Endothelial cell (in vitro differentiated cells): ENCODE results near the gene MGRN1. TPM values are rescaled to one million over a fixed set of nuclear protein-coding genes. Genes with fewer than 3 reads are reported as not detected.

Experiments
- DNase-seq: peaks from one replicate; pipeline ENCODE4 v3.0.0; 2021; ENCODE audit warnings: low spot score
- H3K27ac Mint-ChIP-seq: one replicate; pipeline ENCODE4 v1.8.0; 2021; ENCODE audit warnings: mixed read lengths, inconsistent platforms; ENCODE audit not compliant: unreplicated experiment
- H3K27me3 Mint-ChIP-seq: one replicate; pipeline ENCODE4 v1.8.0; 2021; ENCODE audit warnings: mild to moderate bottlenecking, moderate library complexity, mixed read lengths, inconsistent platforms; ENCODE audit not compliant: unreplicated experiment
- H3K36me3 Mint-ChIP-seq: one replicate; pipeline ENCODE4 v1.8.0; 2021; ENCODE audit warnings: mild to moderate bottlenecking, low read depth, mixed read lengths, inconsistent platforms; ENCODE audit not compliant: unreplicated experiment
- H3K4me1 Mint-ChIP-seq: one replicate; pipeline ENCODE4 v1.8.0; 2021; ENCODE audit warnings: mild to moderate bottlenecking, mixed read lengths, inconsistent platforms; ENCODE audit not compliant: unreplicated experiment
- H3K4me3 Mint-ChIP-seq: one replicate; pipeline ENCODE4 v1.8.0; 2021; ENCODE audit warnings: mild to moderate bottlenecking, mixed read lengths, inconsistent platforms; ENCODE audit not compliant: unreplicated experiment
- H3K9me3 Mint-ChIP-seq: one replicate; pipeline ENCODE4 v1.8.0; 2021; ENCODE audit warnings: mixed read lengths, inconsistent platforms; ENCODE audit not compliant: unreplicated experiment
- total RNA-seq: library from RNA; stranded (reverse); fragmentation: NEBNext Ultra II Directional; extraction: Animal tissue kit (Norgen Biotek cat#: 25700); gene quantifications from one replicate; pipeline ENCODE4 v1.2.1, GENCODE V29; 2021; ENCODE audit not compliant: unreplicated experiment
- TF ChIP-seq, protein P1 (sequence below): fragments of 200-600 bp; sonication (generic); IDR thresholded peaks from one replicate; pipeline ENCODE4 v1.5.0; 2021; ENCODE audit warnings: antibody characterized with exemption; ENCODE audit not compliant: unreplicated experiment

MGRN1 gene
- total RNA-seq, 1 donor from 2014 or later, result 82.5 TPM

DNA sequence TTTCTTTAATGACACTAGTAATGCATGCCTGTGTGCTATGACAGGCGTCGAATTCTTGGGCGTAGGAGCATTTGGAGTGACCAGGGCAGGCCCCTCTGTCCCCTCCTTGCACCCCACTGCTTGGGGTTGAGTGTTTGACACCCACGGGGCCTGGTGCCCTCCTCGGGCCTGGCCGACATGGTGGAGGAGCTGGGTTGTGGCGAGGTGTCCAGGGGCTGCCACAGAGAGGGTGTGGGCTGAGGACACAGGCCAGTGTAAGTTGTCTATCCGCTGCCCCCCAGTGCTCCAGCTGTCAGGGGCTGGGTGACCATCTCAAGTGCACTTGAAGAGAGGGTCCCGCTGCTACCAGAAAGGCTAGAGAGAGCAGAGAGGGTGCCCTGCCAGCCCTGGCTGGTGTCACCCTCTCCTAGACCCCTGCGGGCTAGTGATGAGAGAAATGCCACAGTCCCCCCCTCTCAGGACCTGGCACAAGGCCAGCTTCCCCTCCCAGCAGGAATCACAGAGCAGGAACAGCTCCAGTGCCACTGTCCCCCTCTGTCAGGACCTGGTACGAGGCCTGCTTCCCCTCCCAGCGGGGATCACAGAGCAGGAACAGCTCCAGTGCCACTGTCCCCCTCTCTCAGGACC, 30.5 kb downstream of the MGRN1 start:
- H3K27ac Mint-ChIP-seq, result no peak overlapping the region
- H3K36me3 Mint-ChIP-seq, result peaks cover 31% of the 10 kb centered on the region
- TF ChIP-seq, protein P1, sequence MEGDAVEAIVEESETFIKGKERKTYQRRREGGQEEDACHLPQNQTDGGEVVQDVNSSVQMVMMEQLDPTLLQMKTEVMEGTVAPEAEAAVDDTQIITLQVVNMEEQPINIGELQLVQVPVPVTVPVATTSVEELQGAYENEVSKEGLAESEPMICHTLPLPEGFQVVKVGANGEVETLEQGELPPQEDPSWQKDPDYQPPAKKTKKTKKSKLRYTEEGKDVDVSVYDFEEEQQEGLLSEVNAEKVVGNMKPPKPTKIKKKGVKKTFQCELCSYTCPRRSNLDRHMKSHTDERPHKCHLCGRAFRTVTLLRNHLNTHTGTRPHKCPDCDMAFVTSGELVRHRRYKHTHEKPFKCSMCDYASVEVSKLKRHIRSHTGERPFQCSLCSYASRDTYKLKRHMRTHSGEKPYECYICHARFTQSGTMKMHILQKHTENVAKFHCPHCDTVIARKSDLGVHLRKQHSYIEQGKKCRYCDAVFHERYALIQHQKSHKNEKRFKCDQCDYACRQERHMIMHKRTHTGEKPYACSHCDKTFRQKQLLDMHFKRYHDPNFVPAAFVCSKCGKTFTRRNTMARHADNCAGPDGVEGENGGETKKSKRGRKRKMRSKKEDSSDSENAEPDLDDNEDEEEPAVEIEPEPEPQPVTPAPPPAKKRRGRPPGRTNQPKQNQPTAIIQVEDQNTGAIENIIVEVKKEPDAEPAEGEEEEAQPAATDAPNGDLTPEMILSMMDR, result no peak
- H3K4me3 Mint-ChIP-seq, result no peak overlapping the region
- H3K9me3 Mint-ChIP-seq, result no peaks in the 10 kb centered on the region
- H3K27me3 Mint-ChIP-seq, result peaks cover 4% of the 10 kb centered on the region
- H3K4me1 Mint-ChIP-seq, result no peaks in the 10 kb centered on the region
- no peak for DNase-seq

DNA sequence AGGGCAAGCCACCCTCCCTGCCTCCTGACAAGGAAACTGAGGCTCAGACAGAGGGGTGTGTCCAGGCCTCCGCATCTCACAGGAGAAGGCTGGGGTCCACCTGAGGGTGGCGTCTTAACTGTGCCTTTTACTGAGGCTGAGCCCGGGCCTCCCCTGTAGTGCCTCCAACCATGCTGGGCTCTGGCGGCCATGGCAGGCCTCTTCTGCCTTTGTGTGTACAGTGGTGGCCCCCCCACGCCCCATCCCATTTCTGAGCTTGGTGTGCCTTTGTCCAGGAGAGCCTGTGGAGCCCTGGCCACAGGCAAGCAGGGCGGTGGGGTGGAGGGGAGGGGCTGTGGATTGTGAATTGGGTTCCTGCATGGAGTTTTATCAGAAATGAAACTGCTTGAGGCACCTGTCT, 31.2 kb downstream of the MGRN1 start:
- H3K27me3 Mint-ChIP-seq, result peaks cover 4% of the 10 kb centered on the region
- H3K27ac Mint-ChIP-seq, result no peak overlapping the region
- no peaks in the 10 kb centered on the region for H3K4me1 Mint-ChIP-seq
- H3K9me3 Mint-ChIP-seq, result no peaks in the 10 kb centered on the region
- DNase-seq, result no peak
- TF ChIP-seq, protein P1, result no peak
- H3K36me3 Mint-ChIP-seq, result peaks cover 27% of the 10 kb centered on the region
- H3K4me3 Mint-ChIP-seq, result no peak overlapping the region

DNA sequence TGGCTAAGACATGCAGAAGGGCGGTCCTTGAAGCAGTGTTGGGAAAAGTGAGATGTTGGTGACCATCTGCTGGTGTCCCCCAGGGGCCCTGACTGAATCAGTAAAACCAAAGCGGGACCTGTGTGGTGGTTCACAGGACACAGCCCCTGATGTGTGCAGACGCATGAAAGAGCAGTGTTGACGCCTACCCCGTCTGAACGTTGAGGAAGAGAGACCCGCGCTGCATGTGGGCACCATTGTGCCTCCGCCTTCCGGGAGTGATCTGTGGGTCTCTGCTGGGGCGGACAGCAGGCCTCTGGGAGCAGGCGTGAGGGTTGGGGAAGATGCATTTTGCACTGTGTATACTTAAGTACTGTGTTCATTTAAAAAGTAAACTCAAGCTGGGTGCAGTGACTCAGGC, 31.6 kb downstream of the MGRN1 start:
- no peaks in the 10 kb centered on the region for H3K9me3 Mint-ChIP-seq

DNA sequence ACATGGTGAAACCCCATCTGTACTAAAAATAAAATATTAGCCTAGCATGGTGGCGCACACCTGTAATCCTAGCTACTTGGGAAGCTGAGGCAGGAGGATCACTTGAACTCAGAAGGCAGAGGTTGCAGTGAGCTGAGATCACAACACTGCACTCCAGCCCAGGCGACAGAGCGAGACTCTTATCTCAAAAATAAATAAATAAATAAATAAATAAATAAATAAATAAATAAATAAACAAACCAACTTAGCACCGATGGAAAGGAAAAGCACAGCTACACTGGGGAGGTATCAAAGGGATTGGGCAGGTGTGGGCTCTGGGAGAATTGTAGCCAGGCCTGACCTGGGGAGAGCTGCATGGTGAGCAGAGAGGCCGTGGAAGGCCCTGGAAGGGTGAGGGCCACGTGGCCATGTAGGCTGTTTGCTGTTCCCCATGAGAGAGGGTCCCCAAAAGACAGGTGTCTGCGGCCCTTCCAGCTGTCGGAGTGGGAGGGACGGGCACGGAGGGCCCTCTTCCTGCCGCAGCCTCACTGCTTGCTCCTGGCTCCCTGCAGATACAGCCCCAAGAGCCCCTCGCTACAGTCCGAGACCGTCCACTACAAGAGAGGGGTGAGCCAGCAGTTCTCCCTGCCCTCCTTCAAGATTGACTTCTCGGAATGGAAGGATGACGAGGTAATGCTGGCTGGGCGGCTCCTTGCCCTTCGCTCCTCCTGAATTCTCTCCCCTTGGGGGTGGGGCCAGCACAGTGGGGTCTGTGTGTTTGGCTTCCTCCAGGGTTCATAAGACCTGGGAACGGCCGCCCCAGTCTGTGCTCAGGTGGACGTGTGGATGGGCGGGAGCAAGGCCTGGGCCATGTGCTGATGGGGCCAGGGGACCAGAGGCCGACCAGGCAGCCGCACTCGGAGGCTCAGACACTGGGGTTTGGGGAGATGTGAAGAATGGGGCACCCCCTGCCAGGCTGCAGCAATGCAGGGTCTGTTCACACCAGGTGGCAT, 32.4 kb downstream of the MGRN1 start:
- TF ChIP-seq, protein P1, result no peak
- H3K4me1 Mint-ChIP-seq, result no peaks in the 10 kb centered on the region
- H3K27ac Mint-ChIP-seq, result no peak overlapping the region
- peaks cover 26% of the 10 kb centered on the region for H3K36me3 Mint-ChIP-seq
- H3K4me3 Mint-ChIP-seq, result no peak overlapping the region
- DNase-seq, result no peak
- H3K9me3 Mint-ChIP-seq, result no peaks in the 10 kb centered on the region
- H3K27me3 Mint-ChIP-seq, result peaks cover 1% of the 10 kb centered on the region

More for the DNA sequence above, 31.6 kb downstream of the MGRN1 start:
- H3K27me3 Mint-ChIP-seq, result peaks cover 1% of the 10 kb centered on the region
- no peaks in the 10 kb centered on the region for H3K4me1 Mint-ChIP-seq
- H3K27ac Mint-ChIP-seq, result no peak overlapping the region
- H3K4me3 Mint-ChIP-seq, result no peak overlapping the region
- H3K36me3 Mint-ChIP-seq, result peaks cover 24% of the 10 kb centered on the region
- DNase-seq, result no peak
- TF ChIP-seq, protein P1, result no peak
